ENCODE results near the gene SRMS. TPM values are rescaled to one million over a fixed set of nuclear protein-coding genes. Genes with fewer than 3 reads are reported as not detected.

SRMS gene
- total RNA-seq, 1 experiment from 2014 or later = 3.2 TPM

DNA sequence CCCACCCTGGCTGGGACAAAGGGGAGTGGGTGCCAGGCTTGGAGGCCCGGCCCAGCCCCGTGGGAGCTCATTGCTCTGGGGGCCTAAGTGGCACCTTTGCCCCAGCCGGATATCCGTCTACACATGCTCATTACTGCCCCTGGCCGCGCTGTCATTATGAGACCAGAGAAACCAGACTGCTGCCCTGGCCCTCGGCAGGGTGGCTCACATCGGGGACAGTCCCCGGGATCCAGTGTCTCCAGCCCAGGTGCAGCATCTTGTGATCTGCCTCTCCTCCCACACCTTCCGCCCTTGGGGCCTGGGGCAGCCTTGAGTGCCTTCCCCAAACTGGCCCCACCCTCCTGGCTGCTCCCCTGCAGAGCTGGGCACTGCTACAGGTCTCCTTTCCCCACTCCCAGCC lies 4.9 kb downstream of the SRMS start:
- H3K4me1 ChIP-seq (ENCODE audit: control insufficient read depth in 1 of 2, insufficient read depth in 2 of 2, low read length in 2 of 2) = peaks cover 46 to 87% of the 10 kb centered on the region in 2 experiments
- peak overlapping the region; percentile 67 for H3K9ac ChIP-seq (ENCODE audit: low read length)
- H3K4me3 ChIP-seq (replicated peaks in 1 of 2; ENCODE audit: low read depth in 1 of 2, low read length in 2 of 2) = peak overlapping the region; percentile 59 to 64
- H3K79me2 ChIP-seq (ENCODE audit: insufficient read depth, low read length) = no peaks in the 10 kb centered on the region
- ChIA-PET CTCF (interaction anchor here (1.3 kb wide), 1 partner anchor 322 kb away, joined by 3 read pairs; the partner anchor contains the start of gene TPD52L2), POLR2A (interaction anchor here (1.6 kb wide), 1 partner anchor 323 kb away, joined by 8 read pairs; the partner anchor contains the start of gene TPD52L2), RAD21 (ENCODE audit: low non-redundant PET in 1 of 2, low total read pairs in 2 of 2, uncharacterized antibody in 2 of 2, unreplicated experiment in 2 of 2) (no interaction called here)
- no TSS peak for BruUV-seq (replicated peaks)
- no peak for ATAC-seq
- peak overlapping the region; percentile 72 for H3K27ac ChIP-seq (ENCODE audit: low read depth, low read length)
- H3K9me3 ChIP-seq (ENCODE audit: control insufficient read depth in 1 of 2, insufficient read depth in 1 of 2, low read depth in 1 of 2, low read length in 2 of 2) = no peaks in the 10 kb centered on the region
- H4K20me1 ChIP-seq (ENCODE audit: insufficient read depth) = no peaks in the 10 kb centered on the region
- H2AFZ ChIP-seq (ENCODE audit: low read depth, low read length, poor library complexity, severe bottlenecking) = no peak overlapping the region
- H3K27me3 ChIP-seq (ENCODE audit: insufficient read depth, low read length) = no peaks in the 10 kb centered on the region
- intact Hi-C loops (cut with micrococcal nuclease) = no loop called here
- H3K9me2 ChIP-seq (ENCODE audit: insufficient read depth) = no peaks in the 10 kb centered on the region
- peak overlapping the region; percentile 76 for H3K4me2 ChIP-seq (ENCODE audit: low read length)
- H3K36me3 ChIP-seq (ENCODE audit: control insufficient read depth in 1 of 2, insufficient read depth in 2 of 2, low read length in 2 of 2) = no peaks in the 10 kb centered on the region
- DNase-seq (ENCODE audit: low read depth, low spot score) = no peak
- TF ChIP-seq, protein P1, sequence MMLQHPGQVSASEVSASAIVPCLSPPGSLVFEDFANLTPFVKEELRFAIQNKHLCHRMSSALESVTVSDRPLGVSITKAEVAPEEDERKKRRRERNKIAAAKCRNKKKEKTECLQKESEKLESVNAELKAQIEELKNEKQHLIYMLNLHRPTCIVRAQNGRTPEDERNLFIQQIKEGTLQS (IDR thresholded peaks at IDR 0.05) = no peak
- no peak for TF ChIP-seq FOSL1 (IDR thresholded peaks at IDR 0.05; ENCODE audit: low read depth)
- TF ChIP-seq EGR1 (IDR thresholded peaks at IDR 0.05; ENCODE audit: low read depth) = no peak
- no peak for TF ChIP-seq POLR2AphosphoS5 (IDR thresholded peaks at IDR 0.05; ENCODE audit: low read depth, low read length)
- no peak for TF ChIP-seq ZFX (IDR thresholded peaks at IDR 0.05)
- no peak for TF ChIP-seq ZNF274 (IDR thresholded peaks at IDR 0.05; ENCODE audit: low read depth, low read length)
- no peak for TF ChIP-seq ELF1 (IDR thresholded peaks at IDR 0.05; ENCODE audit: borderline replicate concordance, low read depth)
- TF ChIP-seq SIN3A (IDR thresholded peaks at IDR 0.05; ENCODE audit: low read depth) = no peak
- TF ChIP-seq CBX3 (IDR thresholded peaks at IDR 0.05; ENCODE audit: low read depth) = no peak
- no peak for TF ChIP-seq EZH2phosphoT487 (IDR thresholded peaks at IDR 0.05; ENCODE audit: borderline replicate concordance)
- TF ChIP-seq REST (IDR thresholded peaks at IDR 0.05; ENCODE audit: low read depth) = no peak
- TF ChIP-seq JUND (IDR thresholded peaks at IDR 0.05) = no peak
- no peak for TF ChIP-seq EZH2 (IDR thresholded peaks at IDR 0.05)
- TF ChIP-seq RAD21 (IDR thresholded peaks at IDR 0.05; ENCODE audit: low read depth) = no peak
- TF ChIP-seq YY1 (IDR thresholded peaks at IDR 0.05; ENCODE audit: extremely low read depth, insufficient replicate concordance, low read depth, low read length) = no peak
- TF ChIP-seq, protein P2, sequence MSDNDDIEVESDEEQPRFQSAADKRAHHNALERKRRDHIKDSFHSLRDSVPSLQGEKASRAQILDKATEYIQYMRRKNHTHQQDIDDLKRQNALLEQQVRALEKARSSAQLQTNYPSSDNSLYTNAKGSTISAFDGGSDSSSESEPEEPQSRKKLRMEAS (IDR thresholded peaks at IDR 0.05) = no peak
